ENCODE results near the gene LCE1E.

Gene LCE1E

GRCh38 chr1:152756872-152757271 is 29.2 kb upstream of the LCE1E start:
- Histone ChIP-seq H3K36me3 (ENCODE audit: control insufficient read depth in 2 of 2, insufficient read depth in 2 of 2, low read length in 2 of 2) (no peaks in the 10 kb centered on the region), H3K4me3 (ENCODE audit: low read length in 2 of 2) (no peak overlapping the region), H3K27me3 (ENCODE audit: control insufficient read depth in 2 of 2, insufficient read depth in 2 of 2, low read length in 2 of 2) (no peaks in the 10 kb centered on the region), H3K4me1 (ENCODE audit: control insufficient read depth in 2 of 2, insufficient read depth in 2 of 2, low read length in 2 of 2) (no peaks in the 10 kb centered on the region), H3K9me3 (ENCODE audit: control insufficient read depth in 2 of 2, low read length in 2 of 2) (no peaks in the 10 kb centered on the region), H3K27ac (ENCODE audit: low read depth in 2 of 2, low read length in 2 of 2) (no peak overlapping the region), H3K9ac (ENCODE audit: low read depth in 1 of 2, low read length in 2 of 2) (no peak overlapping the region)

GRCh38 chr1:152757747-152758146 is 28.3 kb upstream of the LCE1E start, which contains the start of gene KPRP:
TSS of gene KPRP (plus strand) at chr1:152758025. CDS start at chr1:152759589, 1,564 bp downstream.
- H3K27me3 ChIP-seq (ENCODE audit: control insufficient read depth in 2 of 2, insufficient read depth in 2 of 2, low read length in 2 of 2) = no peaks in the 10 kb centered on the region
- no peaks in the 10 kb centered on the region for H3K4me1 ChIP-seq (ENCODE audit: control insufficient read depth in 2 of 2, insufficient read depth in 2 of 2, low read length in 2 of 2)
- H3K9ac ChIP-seq (ENCODE audit: low read depth in 1 of 2, low read length in 2 of 2) = no peak within 1 kb of the TSS
- H3K27ac ChIP-seq (ENCODE audit: low read depth in 2 of 2, low read length in 2 of 2) = no peak within 1 kb of the TSS
- H3K36me3 ChIP-seq (ENCODE audit: control insufficient read depth in 2 of 2, insufficient read depth in 2 of 2, low read length in 2 of 2) = no peaks in the 10 kb centered on the region
- H3K4me3 ChIP-seq (ENCODE audit: low read length in 2 of 2) = no peak within 1 kb of the TSS
- H3K9me3 ChIP-seq (ENCODE audit: control insufficient read depth in 2 of 2, low read length in 2 of 2) = no peaks in the 10 kb centered on the region

- Histone ChIP-seq H3K36me3 (ENCODE audit: control insufficient read depth in 2 of 2, insufficient read depth in 2 of 2, low read length in 2 of 2) (no peaks in the 10 kb centered on the region), H3K4me1 (ENCODE audit: control insufficient read depth in 2 of 2, insufficient read depth in 2 of 2, low read length in 2 of 2) (no peaks in the 10 kb centered on the region), H3K9me3 (ENCODE audit: control insufficient read depth in 2 of 2, low read length in 2 of 2) (no peaks in the 10 kb centered on the region), H3K27ac (ENCODE audit: low read depth in 2 of 2, low read length in 2 of 2) (no peak overlapping the region), H3K27me3 (ENCODE audit: control insufficient read depth in 2 of 2, insufficient read depth in 2 of 2, low read length in 2 of 2) (no peaks in the 10 kb centered on the region), H3K4me3 (ENCODE audit: low read length in 2 of 2) (no peak overlapping the region), H3K9ac (ENCODE audit: low read depth in 1 of 2, low read length in 2 of 2) (no peak overlapping the region)
Measured at GRCh38 chr1:152758636-152759035, 27.4 kb upstream of the LCE1E start.

GRCh38 chr1:152759453-152760173 is 26.4 kb upstream of the LCE1E start:
- no peaks in the 10 kb centered on the region for H3K9me3 ChIP-seq (ENCODE audit: control insufficient read depth in 2 of 2, low read length in 2 of 2)
- no peak overlapping the region for H3K27ac ChIP-seq (ENCODE audit: low read depth in 2 of 2, low read length in 2 of 2)
- no peaks in the 10 kb centered on the region for H3K27me3 ChIP-seq (ENCODE audit: control insufficient read depth in 2 of 2, insufficient read depth in 2 of 2, low read length in 2 of 2)
- H3K9ac ChIP-seq (ENCODE audit: low read depth in 1 of 2, low read length in 2 of 2) = no peak overlapping the region
- no peaks in the 10 kb centered on the region for H3K36me3 ChIP-seq (ENCODE audit: control insufficient read depth in 2 of 2, insufficient read depth in 2 of 2, low read length in 2 of 2)
- H3K4me3 ChIP-seq (ENCODE audit: low read length in 2 of 2) = no peak overlapping the region
- H3K4me1 ChIP-seq (ENCODE audit: control insufficient read depth in 2 of 2, insufficient read depth in 2 of 2, low read length in 2 of 2) = no peaks in the 10 kb centered on the region

- no peak overlapping the region for H3K9ac ChIP-seq (ENCODE audit: low read depth in 1 of 2, low read length in 2 of 2)
- H3K27me3 ChIP-seq (ENCODE audit: control insufficient read depth in 2 of 2, insufficient read depth in 2 of 2, low read length in 2 of 2) = no peaks in the 10 kb centered on the region
- no peak overlapping the region for H3K27ac ChIP-seq (ENCODE audit: low read depth in 2 of 2, low read length in 2 of 2)
- H3K4me1 ChIP-seq (ENCODE audit: control insufficient read depth in 2 of 2, insufficient read depth in 2 of 2, low read length in 2 of 2) = no peaks in the 10 kb centered on the region
- no peak overlapping the region for H3K4me3 ChIP-seq (ENCODE audit: low read length in 2 of 2)
- H3K9me3 ChIP-seq (ENCODE audit: control insufficient read depth in 2 of 2, low read length in 2 of 2) = no peaks in the 10 kb centered on the region
- H3K36me3 ChIP-seq (ENCODE audit: control insufficient read depth in 2 of 2, insufficient read depth in 2 of 2, low read length in 2 of 2) = no peaks in the 10 kb centered on the region
Measured at GRCh38 chr1:152760551-152761190, 25.4 kb upstream of the LCE1E start.

GRCh38 chr1:152761609-152762213 is 24.3 kb upstream of the LCE1E start:
- Histone ChIP-seq H3K4me1 (ENCODE audit: control insufficient read depth in 2 of 2, insufficient read depth in 2 of 2, low read length in 2 of 2) (no peaks in the 10 kb centered on the region), H3K27me3 (ENCODE audit: control insufficient read depth in 2 of 2, insufficient read depth in 2 of 2, low read length in 2 of 2) (no peaks in the 10 kb centered on the region), H3K27ac (ENCODE audit: low read depth in 2 of 2, low read length in 2 of 2) (no peak overlapping the region), H3K9ac (ENCODE audit: low read depth in 1 of 2, low read length in 2 of 2) (no peak overlapping the region), H3K36me3 (ENCODE audit: control insufficient read depth in 2 of 2, insufficient read depth in 2 of 2, low read length in 2 of 2) (no peaks in the 10 kb centered on the region), H3K4me3 (ENCODE audit: low read length in 2 of 2) (no peak overlapping the region), H3K9me3 (ENCODE audit: control insufficient read depth in 2 of 2, low read length in 2 of 2) (no peaks in the 10 kb centered on the region)

- Histone ChIP-seq H3K9me3 (ENCODE audit: control insufficient read depth in 2 of 2, low read length in 2 of 2) (no peaks in the 10 kb centered on the region), H3K9ac (ENCODE audit: low read depth in 1 of 2, low read length in 2 of 2) (no peak overlapping the region), H3K4me3 (ENCODE audit: low read length in 2 of 2) (no peak overlapping the region), H3K36me3 (ENCODE audit: control insufficient read depth in 2 of 2, insufficient read depth in 2 of 2, low read length in 2 of 2) (no peaks in the 10 kb centered on the region), H3K27ac (ENCODE audit: low read depth in 2 of 2, low read length in 2 of 2) (no peak overlapping the region), H3K27me3 (ENCODE audit: control insufficient read depth in 2 of 2, insufficient read depth in 2 of 2, low read length in 2 of 2) (no peaks in the 10 kb centered on the region), H3K4me1 (ENCODE audit: control insufficient read depth in 2 of 2, insufficient read depth in 2 of 2, low read length in 2 of 2) (no peaks in the 10 kb centered on the region)
Measured at GRCh38 chr1:152768847-152769533, 17.1 kb upstream of the LCE1E start.

- Histone ChIP-seq H3K27me3 (ENCODE audit: control insufficient read depth in 2 of 2, insufficient read depth in 2 of 2, low read length in 2 of 2) (no peaks in the 10 kb centered on the region), H3K4me3 (ENCODE audit: low read length in 2 of 2) (no peak overlapping the region), H3K4me1 (ENCODE audit: control insufficient read depth in 2 of 2, insufficient read depth in 2 of 2, low read length in 2 of 2) (no peaks in the 10 kb centered on the region), H3K27ac (ENCODE audit: low read depth in 2 of 2, low read length in 2 of 2) (no peak overlapping the region), H3K36me3 (ENCODE audit: control insufficient read depth in 2 of 2, insufficient read depth in 2 of 2, low read length in 2 of 2) (no peaks in the 10 kb centered on the region), H3K9me3 (ENCODE audit: control insufficient read depth in 2 of 2, low read length in 2 of 2) (no peaks in the 10 kb centered on the region), H3K9ac (ENCODE audit: low read depth in 1 of 2, low read length in 2 of 2) (no peak overlapping the region)
Measured at GRCh38 chr1:152770411-152770810, 15.6 kb upstream of the LCE1E start.

GRCh38 chr1:152774875-152775274 is 11.2 kb upstream of the LCE1E start, which contains the start of gene LCE1F:
TSS of gene LCE1F (plus strand) at chr1:152775140. CDS start at chr1:152776372, 1,232 bp downstream.
- Histone ChIP-seq H3K4me1 (ENCODE audit: control insufficient read depth in 2 of 2, insufficient read depth in 2 of 2, low read length in 2 of 2) (no peaks in the 10 kb centered on the region), H3K9ac (ENCODE audit: low read depth in 1 of 2, low read length in 2 of 2) (no peak within 1 kb of the TSS), H3K9me3 (ENCODE audit: control insufficient read depth in 2 of 2, low read length in 2 of 2) (no peaks in the 10 kb centered on the region), H3K27ac (ENCODE audit: low read depth in 2 of 2, low read length in 2 of 2) (no peak within 1 kb of the TSS), H3K27me3 (ENCODE audit: control insufficient read depth in 2 of 2, insufficient read depth in 2 of 2, low read length in 2 of 2) (no peaks in the 10 kb centered on the region), H3K4me3 (ENCODE audit: low read length in 2 of 2) (no peak within 1 kb of the TSS), H3K36me3 (ENCODE audit: control insufficient read depth in 2 of 2, insufficient read depth in 2 of 2, low read length in 2 of 2) (no peaks in the 10 kb centered on the region)

GRCh38 chr1:152776361-152776760 is 9.7 kb upstream of the LCE1E start:
- H3K36me3 ChIP-seq (ENCODE audit: control insufficient read depth in 2 of 2, insufficient read depth in 2 of 2, low read length in 2 of 2) = no peaks in the 10 kb centered on the region
- H3K9me3 ChIP-seq (ENCODE audit: control insufficient read depth in 2 of 2, low read length in 2 of 2) = no peaks in the 10 kb centered on the region
- H3K4me1 ChIP-seq (ENCODE audit: control insufficient read depth in 2 of 2, insufficient read depth in 2 of 2, low read length in 2 of 2) = no peaks in the 10 kb centered on the region
- H3K27ac ChIP-seq (ENCODE audit: low read depth in 2 of 2, low read length in 2 of 2) = no peak overlapping the region
- no peaks in the 10 kb centered on the region for H3K27me3 ChIP-seq (ENCODE audit: control insufficient read depth in 2 of 2, insufficient read depth in 2 of 2, low read length in 2 of 2)
- H3K4me3 ChIP-seq (ENCODE audit: low read length in 2 of 2) = no peak overlapping the region
- no peak overlapping the region for H3K9ac ChIP-seq (ENCODE audit: low read depth in 1 of 2, low read length in 2 of 2)

Data from mucosa of rectum (tissue), 2 donors.